GM13976 (cell line): ENCODE results near the gene INPP5B.

Experiments
- DNase-seq: peaks from one replicate; pipeline ENCODE4 v3.0.0; 2012; ENCODE audit warnings: low spot score
- CTCF ChIP-seq: IDR thresholded peaks from 2 replicates; pipeline ENCODE4 v1.5.1; 2012; ENCODE audit warnings: borderline replicate concordance, mild to moderate bottlenecking; ENCODE audit not compliant: insufficient read depth; ENCODE audit errors: extremely low read depth, missing control alignments, control extremely low read depth
- in situ Hi-C: fragments of 300-500 bp; cut with MboI; formaldehyde crosslinking; loops from one replicate; pipeline ENCODE4 v1.12.0; 2022; ENCODE audit warnings: low sequenced_read_pairs, mixed read lengths, inconsistent platforms; ENCODE audit not compliant: unreplicated experiment

The INPP5B gene

GRCh38 chr1:37821481-37821880 is 125.4 kb downstream of the INPP5B start:
- in situ Hi-C loops, result no loop called here
- no peak for TF ChIP-seq CTCF
- no peak for DNase-seq

- no peak for DNase-seq
- no peak for TF ChIP-seq CTCF
- in situ Hi-C loops, result no loop called here
Observed at GRCh38 chr1:37817481-37817880, 129.4 kb downstream of the INPP5B start.

DNA sequence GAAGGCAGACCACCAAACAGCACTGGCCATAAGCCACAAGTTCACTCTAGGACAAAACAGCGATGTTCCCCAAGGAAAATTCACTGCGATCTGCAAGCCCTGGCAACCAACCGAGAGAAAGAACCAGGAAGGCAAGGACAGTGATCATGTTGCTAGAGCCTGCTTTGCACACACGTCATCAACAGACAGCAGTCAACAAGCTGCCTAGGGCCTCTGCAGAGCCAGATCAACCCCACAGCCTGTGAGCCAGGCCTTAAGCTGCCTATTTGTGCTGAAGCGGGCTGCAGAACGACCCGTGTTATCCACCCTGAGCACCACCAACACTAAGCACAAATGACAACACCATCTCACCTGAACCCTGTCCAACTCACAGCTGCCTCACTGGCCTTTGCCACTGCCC is 132.6 kb downstream of the INPP5B start:
- no peak for DNase-seq
- TF ChIP-seq CTCF, result no peak
- in situ Hi-C loops, result no loop called here

GRCh38 chr1:37813529-37814145 is 133.2 kb downstream of the INPP5B start:
- DNase-seq, result no peak
- in situ Hi-C loops, result no loop called here
- TF ChIP-seq CTCF, result no peak

DNA sequence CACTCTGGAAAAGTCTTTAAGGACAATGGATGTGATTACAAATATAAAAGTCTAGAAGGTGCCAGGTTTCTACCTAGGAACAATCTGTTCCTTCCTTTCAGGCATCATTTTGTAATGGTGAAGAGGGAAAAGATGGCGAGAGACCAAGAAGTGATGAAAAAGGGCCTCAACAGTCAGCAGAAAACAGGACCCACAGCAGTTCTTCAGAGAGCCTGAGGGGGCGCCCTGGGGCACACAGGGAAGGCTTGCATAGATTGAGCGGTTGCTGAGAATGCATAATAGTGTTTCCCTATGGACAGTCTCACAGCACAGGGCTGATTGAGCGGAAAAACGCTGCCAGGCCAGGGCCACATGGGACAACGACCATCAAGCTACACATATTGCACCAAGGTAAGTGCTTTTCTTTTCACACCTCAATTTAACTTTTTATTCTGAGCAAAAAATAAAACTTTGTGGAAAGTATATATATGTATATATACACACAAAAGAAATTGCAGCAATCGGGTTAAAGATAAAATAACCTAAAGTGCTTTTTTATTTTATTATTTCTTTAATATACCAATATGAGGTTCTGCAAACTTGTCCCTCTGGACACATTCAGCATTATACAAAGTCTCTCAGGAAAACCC is 135.7 kb downstream of the INPP5B start:
- peak; percentile 85 for TF ChIP-seq CTCF
- peak; percentile 74 for DNase-seq
- in situ Hi-C loops, result no loop called here
